ENCODE data around the gene CLDN20.
"Not testable (repeated sequence)": the region's sequence is repeated elsewhere in the genome, so short reads cannot be mapped to it uniquely, and the experiment has no call there.

Gene CLDN20

DNA sequence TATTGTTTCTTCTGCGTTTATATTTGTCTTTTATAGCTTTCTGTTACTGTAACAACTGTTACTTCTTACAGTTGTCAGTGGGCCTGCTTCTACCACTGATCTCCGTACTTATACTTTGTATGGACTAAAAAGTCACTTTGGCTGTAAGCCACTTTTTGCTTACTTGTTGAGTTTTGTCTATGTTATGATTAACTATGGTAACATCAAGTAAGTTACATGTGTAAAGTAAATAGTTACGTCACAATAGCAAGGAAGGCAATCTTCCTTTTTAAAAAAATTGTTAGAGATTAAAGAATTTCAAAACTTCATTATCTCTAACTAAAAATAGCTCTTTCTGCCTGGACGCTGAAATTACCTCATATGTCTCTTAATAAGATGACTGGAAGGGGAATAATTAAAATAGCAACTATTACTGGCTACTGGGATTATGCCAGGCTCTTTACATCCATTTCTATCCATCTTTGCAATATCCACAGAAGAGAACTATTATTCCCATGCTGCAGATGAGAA is 39.6 kb downstream of the CLDN20 start:
- intact Hi-C loops (cut with DNase I) = no loop called here
- DNase-seq = no peak

DNA sequence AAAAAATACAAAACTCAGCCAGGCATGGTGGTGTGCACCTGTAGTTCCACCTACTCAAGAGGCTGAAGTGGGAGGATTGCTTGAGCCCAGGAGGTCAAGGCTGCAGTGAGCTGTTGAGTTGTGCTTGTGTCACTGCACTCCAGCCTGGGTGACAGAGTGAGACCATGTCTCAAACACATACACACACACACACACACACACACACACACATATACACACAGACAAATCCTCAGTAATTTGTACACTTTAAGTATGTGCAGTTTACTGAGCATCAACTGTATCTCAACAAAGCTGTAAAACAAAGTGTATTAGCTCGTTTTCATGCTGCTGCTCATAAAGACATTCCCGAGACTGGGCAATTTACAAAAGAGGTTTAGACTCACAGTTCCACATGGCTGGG is 43.1 kb downstream of the CLDN20 start:
- no peak for DNase-seq
- intact Hi-C loops (cut with DNase I) = no loop called here

DNA sequence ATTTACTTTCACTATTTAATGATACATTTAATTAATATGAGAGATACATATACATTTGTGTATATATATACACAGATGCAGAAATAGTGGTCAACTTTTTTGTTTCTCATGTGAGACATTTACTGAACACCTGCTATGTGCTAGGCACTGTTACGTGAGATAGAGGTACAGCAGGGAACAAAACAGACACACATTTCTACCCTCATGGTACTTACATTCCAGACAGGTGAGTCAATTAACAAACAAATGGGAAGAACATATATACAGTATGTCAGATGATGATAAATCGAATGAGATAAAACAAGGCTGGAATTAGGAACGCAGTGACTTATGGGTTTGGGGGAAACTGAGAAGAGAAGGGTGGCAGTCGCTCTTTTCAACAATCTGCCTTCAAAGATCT is 45.3 kb downstream of the CLDN20 start:
- no peak for DNase-seq
- intact Hi-C loops (cut with DNase I) = no loop called here

DNA sequence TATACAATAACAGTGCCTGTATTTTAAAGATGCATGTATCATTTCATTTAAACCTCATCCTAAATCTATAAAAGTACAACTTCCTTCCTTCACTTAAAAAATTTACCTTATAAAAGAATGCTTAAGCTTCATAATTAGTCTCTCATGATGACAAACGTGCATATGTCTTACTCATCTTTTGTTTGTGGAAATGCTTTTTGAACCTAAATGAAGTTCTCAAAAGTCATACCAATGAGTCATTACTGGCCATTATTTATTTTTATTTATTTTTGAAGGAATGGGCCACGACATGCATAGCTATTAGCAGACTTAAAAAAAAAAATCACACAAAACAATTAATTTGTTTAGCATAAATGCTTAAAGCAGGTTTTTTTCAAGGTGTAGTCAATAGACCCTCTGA is 46.8 kb downstream of the CLDN20 start:
- intact Hi-C loops (cut with DNase I) = loop anchor here (5.0 kb wide), 2 partner anchors 38 to 578 kb away; partner anchors contain the start of gene SCAF8
- no peak for DNase-seq

DNA sequence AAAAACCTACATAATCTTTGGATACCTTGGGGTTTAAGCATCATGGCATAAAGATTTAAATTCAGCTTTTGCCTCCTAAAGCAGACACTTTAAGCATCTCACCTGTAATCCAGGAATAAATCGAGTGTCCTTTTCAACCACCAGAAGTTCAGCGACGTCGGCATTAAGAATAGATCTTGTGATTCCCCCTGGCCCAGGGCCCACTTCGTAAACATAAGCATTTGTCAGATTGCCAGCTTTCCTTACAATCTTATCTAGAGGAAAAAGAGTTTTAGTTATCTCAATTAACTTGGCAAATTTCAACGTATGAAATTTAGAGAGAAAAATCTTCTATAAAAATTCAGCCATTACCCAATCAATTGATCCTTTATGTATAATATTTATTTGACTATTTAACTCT is 47.3 kb downstream of the CLDN20 start:
- intact Hi-C loops (cut with DNase I) = loop anchor here (5.0 kb wide), 2 partner anchors 39 to 579 kb away; partner anchors contain the start of gene SCAF8
- DNase-seq = no peak

DNA sequence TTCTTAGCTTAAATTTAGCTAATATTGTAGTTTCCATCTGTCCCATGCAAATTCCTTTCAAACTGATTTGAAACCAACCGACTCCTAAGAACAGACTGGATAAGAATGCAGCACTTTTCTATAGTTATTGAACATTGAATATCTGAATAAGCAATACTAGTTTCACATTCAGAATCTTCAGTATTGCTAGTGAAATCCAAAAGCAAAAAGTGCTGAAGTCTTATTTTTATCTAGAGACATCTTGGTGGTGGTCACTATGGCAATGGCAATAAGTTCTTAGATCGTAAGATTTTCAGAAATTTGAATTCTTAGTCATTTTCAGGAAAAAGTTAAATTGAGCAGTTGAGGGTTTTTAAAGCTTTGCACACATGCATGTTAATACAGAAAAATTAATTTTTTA is 47.8 kb downstream of the CLDN20 start:
- intact Hi-C loops (cut with DNase I) = loop anchor here (5.0 kb wide), 2 partner anchors 39 to 579 kb away; partner anchors contain the start of gene SCAF8
- DNase-seq = no peak

DNA sequence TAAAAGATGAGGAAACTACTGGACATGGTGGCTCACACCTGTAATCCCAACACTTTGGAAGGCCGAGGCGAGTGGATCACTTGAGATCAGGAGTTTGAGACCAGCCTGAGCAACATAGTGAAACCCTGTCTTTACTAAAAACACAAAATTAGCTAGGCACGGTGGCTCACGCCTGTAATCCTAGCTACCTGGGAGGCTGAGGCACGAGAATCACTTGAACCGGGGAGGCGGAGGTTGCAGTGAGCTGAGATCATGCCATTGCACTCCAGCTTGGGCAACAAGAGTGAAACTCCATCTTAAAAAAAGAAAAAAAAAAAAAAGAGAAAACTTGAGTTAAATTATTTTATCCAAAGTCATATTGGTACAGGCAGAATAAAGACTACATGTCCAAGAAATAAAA is 49.1 kb downstream of the CLDN20 start:
- not testable (repeated sequence) for DNase-seq
- intact Hi-C loops (cut with DNase I) = loop anchor here (5.0 kb wide), 2 partner anchors 41 to 581 kb away; partner anchors contain the start of gene SCAF8

DNA sequence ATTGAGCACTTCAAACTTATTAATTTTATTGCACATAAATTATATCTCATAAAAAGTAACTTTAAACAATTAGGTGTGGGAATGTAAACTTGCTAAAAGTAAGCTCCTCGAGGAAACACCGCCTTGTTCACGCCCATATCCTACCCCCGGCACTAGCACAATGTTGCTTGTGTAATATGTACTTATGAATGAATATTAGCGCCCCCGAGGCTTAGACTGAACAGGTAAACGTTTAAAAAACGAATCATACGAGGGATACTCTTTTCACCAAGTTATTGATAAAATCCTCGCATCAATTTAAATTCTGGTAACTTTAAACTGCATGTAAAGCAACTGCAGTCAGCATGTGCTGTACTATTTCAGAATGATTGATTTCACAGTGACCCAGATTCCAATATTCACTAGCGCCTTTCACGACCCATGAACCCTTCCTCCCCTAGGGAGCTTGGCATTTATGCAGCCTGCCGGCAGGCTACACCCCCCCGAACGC is 49.8 kb downstream of the CLDN20 start:
- no peak for DNase-seq

DNA sequence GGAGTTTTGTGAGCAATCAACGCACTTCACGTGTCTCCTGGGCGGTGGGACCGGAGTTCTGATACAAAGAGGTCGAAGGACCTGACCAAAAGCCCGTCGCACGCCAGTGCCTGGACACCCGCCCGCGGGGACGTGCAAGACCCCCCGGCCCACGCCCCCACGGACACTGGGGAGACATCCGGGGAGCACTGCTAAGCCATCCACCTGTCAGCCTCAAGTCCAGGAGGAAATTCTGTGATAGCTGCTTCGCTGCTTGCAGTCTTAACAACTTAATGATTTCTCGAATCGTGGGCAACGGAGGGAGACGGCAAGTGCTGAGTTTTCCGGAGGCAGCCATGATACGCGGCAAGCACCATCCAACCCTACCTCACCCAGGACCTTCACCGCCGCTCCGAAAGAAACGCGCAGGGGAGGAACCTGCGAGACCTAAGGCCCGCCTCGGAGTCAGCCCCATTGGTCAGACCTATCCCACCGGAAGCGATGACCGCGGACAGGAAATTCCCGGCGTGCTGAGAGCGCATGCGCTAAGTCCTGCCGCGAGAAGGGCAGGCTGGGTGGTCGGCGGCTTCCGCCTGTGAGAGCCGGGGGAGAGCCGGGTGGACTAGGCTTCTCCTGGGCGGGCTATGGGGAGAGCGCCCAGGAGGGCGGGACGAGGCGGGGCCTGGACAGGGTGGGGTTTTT is 50.4 kb downstream of the CLDN20 start, which contains the start of gene TFB1M:
TSS of gene TFB1M (minus strand) at position 393 of the 681 bp plus-strand sequence. CDS start at position 337, 56 bp downstream.
- intact Hi-C loops (cut with DNase I) = loop anchor here (2.0 to 5.0 kb wide), 3 partner anchors 42 to 582 kb away; partner anchors contain the start of gene SCAF8
- peak; percentile 98 to 100 (median 98) for DNase-seq

More for the DNA sequence above, 49.8 kb downstream of the CLDN20 start:
- intact Hi-C loops (cut with DNase I) = loop anchor here (2.0 to 5.0 kb wide), 3 partner anchors 41 to 581 kb away; partner anchors contain the start of gene SCAF8

DNA sequence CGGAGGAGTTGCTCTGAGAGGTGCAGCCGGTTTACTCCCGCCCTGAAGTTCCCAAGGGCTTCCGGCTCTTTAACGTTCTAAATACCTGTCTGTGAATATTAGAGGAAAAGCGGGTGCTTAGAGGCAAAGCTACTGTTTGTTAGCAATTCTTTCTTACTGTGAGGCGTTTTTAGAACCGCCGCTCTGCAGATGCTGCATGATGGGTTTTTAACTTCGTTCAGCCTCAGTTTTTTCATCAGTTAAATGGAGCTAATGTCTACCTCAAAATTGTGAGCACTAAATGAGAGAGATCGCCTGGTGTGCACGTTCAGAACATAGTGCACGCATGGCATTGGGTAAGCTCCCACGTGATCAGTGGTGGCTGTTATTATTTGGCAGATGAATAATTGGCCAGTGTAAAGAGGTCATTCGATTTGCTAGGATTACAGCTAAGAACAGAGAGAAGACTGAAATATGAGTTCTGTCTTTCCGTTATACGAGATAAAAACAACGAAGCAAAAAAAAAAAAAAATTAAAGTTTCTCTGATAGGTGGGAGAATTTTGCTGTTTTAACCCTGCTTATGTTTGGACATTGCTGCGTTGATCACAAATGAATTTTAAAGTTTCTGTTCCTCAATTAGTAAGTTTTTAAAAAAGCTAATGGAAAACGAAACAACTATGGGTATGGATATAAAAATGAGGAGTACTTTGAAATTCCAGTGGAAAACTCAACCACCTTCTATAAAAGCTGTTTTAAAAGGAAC is 51.1 kb downstream of the CLDN20 start:
- intact Hi-C loops (cut with DNase I) = loop anchor here (2.0 to 5.0 kb wide), 3 partner anchors 43 to 583 kb away; partner anchors contain the start of gene SCAF8
- peak in 2 of 10 donors; percentile 16 to 20 for DNase-seq

DNA sequence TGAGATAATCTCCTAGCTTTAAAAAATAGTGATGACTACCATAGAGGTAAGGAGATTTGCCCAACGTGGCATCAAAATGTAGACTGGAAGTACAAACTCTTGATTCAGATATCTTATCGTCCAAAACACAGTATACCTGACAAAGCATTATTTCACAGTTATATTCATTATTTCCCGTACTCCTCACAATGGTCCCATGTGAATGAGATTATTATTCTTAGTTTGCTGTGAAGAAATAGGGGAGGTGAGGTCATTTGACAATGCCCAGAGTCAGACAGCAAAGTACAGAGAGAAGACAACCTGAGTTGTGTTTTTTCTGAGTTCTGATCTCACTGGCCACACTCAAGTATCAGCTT is 51.7 kb downstream of the CLDN20 start:
- no peak for DNase-seq
- intact Hi-C loops (cut with DNase I) = loop anchor here (2.0 kb wide), 1 partner anchor 139 kb away; no protein-coding TSS in a partner anchor

DNA sequence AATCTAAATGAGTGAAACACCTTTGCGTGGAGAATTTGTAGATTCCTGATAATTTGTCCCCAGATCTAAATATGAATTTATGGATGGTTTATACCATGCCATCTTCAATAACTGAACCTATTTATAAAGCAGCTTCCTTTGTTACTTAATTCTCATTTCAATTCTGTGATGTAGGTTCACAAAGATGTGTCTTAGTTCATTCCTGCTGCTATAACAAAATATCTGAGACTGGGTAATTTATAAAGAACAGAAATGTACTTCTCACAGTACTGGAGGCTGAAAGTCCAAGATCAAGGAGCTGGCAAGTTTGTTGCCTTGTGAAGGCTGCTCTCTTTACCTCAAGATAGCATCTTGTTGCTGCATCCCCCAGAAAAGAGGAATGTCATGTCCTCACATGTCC is 52.6 kb downstream of the CLDN20 start:
- DNase-seq = no peak
- intact Hi-C loops (cut with DNase I) = no loop called here

DNA sequence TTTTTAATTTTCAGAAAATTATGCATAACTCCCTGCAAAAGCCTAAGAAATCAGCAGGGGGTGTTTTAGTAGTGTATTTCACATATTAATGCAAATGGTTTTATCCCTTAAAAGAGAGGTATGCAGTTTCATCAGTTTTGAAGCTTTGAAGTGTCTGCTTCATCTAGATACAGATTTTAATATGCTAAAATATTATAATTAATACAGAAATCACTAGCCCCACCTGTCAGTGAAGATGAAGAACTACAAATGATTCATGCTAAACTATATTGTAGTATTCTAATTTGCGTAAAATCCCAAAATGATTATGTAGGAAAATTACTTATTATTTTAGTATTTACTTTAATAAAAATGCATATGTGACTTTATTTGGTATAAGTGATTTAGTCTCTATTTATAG is 53.4 kb downstream of the CLDN20 start:
- DNase-seq = no peak
- intact Hi-C loops (cut with DNase I) = no loop called here

DNA sequence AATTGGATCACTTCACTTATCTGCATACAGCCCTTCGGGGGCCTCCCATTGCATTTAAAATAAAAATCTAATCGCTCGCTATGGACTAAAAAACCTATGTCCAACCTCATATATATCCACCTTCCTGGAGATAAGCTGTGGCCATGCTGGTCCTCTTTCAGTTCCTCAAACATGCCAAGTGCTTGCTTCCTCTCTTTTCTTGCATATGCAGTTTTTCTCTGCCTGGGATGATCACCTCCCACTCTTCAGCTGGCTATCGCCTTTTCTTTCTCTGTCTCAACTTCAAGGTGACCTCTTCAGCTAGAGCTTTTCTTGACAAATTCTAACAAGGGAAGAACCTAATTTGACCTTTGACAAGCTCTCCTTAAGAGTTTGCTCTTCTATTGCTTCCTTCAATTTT is 56.1 kb downstream of the CLDN20 start:
- DNase-seq = no peak
- intact Hi-C loops (cut with DNase I) = loop anchor here (10.0 kb wide), 1 partner anchor 1365 kb away; no protein-coding TSS in a partner anchor

DNA sequence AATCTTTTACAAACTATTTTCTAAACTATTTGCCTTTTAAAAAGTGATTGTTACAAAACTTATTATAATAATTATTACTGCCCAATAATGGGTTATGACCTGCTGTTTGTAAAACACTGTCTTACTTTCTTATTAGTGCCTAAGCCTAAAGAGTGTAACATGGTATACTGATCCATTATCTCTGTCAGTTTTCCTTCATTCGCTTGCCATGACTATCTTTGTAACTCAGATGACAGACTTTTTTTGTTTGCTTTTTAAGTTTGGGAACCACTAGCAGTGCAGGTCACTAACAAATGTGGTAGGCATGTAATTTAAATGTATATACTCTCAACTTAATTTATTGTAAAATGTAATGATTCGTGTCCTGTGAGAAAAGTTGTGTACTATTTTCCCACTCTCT is 60.4 kb downstream of the CLDN20 start:
- intact Hi-C loops (cut with DNase I) = loop anchor here (10.0 kb wide), 1 partner anchor 1361 kb away; no protein-coding TSS in a partner anchor
- DNase-seq = no peak

DNA sequence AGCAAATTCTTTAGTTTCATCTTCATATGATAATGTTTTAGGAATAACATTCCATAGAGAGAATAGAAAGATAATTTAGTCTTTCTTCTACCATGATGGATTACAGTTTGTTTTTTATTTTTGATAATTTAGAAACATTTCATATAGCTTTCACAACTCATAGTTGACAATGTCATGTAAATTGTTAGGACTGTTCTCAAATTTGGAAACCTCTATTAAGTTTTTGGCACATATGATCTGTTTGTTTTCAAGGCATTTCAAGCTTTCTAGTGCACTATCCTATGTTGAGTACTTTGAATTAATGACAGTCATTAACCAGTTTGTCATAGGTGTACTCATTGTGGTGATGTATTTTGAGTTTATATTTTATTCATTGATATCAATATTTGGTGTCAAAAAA is 61.2 kb downstream of the CLDN20 start:
- intact Hi-C loops (cut with DNase I) = loop anchor here (10.0 kb wide), 1 partner anchor 1360 kb away; no protein-coding TSS in a partner anchor

DNA sequence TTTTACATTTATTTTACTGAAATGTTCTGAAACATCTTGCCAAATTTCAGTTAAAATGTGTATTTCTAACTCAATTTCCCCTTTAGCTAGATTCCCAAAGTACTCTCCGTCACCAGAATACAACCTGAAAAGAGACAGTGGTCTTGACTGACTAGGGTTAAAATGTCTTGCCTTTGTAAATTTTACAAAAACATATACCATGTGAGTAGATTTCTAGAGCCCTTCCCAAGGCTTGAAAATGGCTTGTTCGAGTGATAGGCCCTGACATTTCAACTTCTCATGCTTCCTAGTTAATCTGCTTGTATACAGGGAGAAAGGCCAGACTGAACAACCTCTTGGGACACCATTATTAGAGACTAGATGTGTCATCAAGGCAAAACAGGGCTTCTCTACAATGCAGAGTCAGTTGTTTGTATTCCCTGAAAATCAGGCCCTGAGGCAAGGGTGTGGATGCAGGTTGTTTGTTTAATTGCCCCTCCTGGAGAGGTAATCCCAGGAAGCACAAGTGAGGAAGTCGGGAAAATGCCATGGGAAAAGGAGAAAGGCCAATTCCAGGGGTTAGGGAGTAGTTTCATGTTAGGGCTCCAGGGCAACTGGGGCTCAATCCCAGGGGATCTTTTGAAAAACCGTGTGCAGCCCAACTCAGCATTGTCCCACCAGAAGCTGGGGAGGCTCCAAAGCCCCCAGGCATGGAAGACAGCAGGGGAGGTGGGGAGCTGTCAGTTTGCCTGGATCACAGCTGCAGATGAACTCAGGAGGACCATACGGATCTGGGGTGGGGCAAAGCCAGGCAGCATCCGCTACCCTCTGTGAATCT is 62.1 kb downstream of the CLDN20 start:
- intact Hi-C loops (cut with DNase I) = loop anchor here (2.0 to 10.0 kb wide), 2 partner anchors 205 to 1359 kb away; no protein-coding TSS in a partner anchor
- peak in 1 of 10 donors; percentile 56 for DNase-seq

More for the DNA sequence above, 61.2 kb downstream of the CLDN20 start:
- DNase-seq = no peak
